ENCODE measurements around the gene LILRB4. TPM values are rescaled to one million over a fixed set of nuclear protein-coding genes. Genes with fewer than 3 reads are reported as not detected.
"Not testable (repeated sequence)": the region's sequence is repeated elsewhere in the genome, so short reads cannot be mapped to it uniquely, and the experiment has no call there.

The LILRB4 gene
- total RNA-seq, 2 experiments from 2014 or later = 0.82 to 3.0 TPM

GRCh38 chr19:54626757-54627156, 36.0 kb upstream of the LILRB4 start:
- Histone ChIP-seq H3K9me2 (ENCODE audit: insufficient read depth, low read length) (no peaks in the 10 kb centered on the region), H4K20me1 (ENCODE audit: insufficient read depth, low read length) (no peaks in the 10 kb centered on the region), H3K9me3 (ENCODE audit: low read length) (no peaks in the 10 kb centered on the region), H3K79me2 (ENCODE audit: insufficient read depth, low read depth, low read length) (no peaks in the 10 kb centered on the region), H3K4me2 (ENCODE audit: low read length) (no peak overlapping the region), H3K4me3 (ENCODE audit: low read depth, low read length, poor library complexity, severe bottlenecking) (no peak overlapping the region), H3K4me1 (ENCODE audit: insufficient read depth, low read length, poor library complexity, severe bottlenecking) (no peaks in the 10 kb centered on the region), H2AFZ (ENCODE audit: low read length) (no peak overlapping the region), H3K27ac (ENCODE audit: low read depth, low read length, poor library complexity, severe bottlenecking) (no peak overlapping the region), H3K36me3 (ENCODE audit: insufficient read depth, low read length) (no peaks in the 10 kb centered on the region)
- no peak for DNase-seq (ENCODE audit: low spot score)
- ChIA-PET CTCF (ENCODE audit: unreplicated experiment) (no interaction called here), POLR2A (interaction anchor here (1.1 kb wide), 1 partner anchor 33 kb away, joined by 12 read pairs; no protein-coding TSS in a partner anchor)
- BruUV-seq (replicated peaks) = no TSS peak
- TF ChIP-seq CTCF (conservative IDR thresholded peaks at IDR 0.05; ENCODE audit: low read length) (no peak), EZH2phosphoT487 (IDR thresholded peaks at IDR 0.05; ENCODE audit: borderline replicate concordance, low read depth, low read length) (no peak)
- intact Hi-C loops (cut with micrococcal nuclease; ENCODE audit: unreplicated experiment) = no loop called here

GRCh38 chr19:54627912-54628311, 34.9 kb upstream of the LILRB4 start:
- H3K4me3 ChIP-seq (ENCODE audit: low read depth, low read length, poor library complexity, severe bottlenecking); H2AFZ ChIP-seq (ENCODE audit: low read length); H3K27ac ChIP-seq (ENCODE audit: low read depth, low read length, poor library complexity, severe bottlenecking); H3K4me2 ChIP-seq (ENCODE audit: low read length); H3K36me3 ChIP-seq (ENCODE audit: insufficient read depth, low read length); BruUV-seq (replicated peaks); H3K9me3 ChIP-seq (ENCODE audit: low read length); H3K9me2 ChIP-seq (ENCODE audit: insufficient read depth, low read length); intact Hi-C loops (cut with micrococcal nuclease; ENCODE audit: unreplicated experiment); DNase-seq (ENCODE audit: low spot score); CTCF ChIA-PET (ENCODE audit: unreplicated experiment); H4K20me1 ChIP-seq (ENCODE audit: insufficient read depth, low read length); H3K4me1 ChIP-seq (ENCODE audit: insufficient read depth, low read length, poor library complexity, severe bottlenecking); H3K79me2 ChIP-seq (ENCODE audit: insufficient read depth, low read depth, low read length); POLR2A ChIA-PET: not testable (repeated sequence)

DNA sequence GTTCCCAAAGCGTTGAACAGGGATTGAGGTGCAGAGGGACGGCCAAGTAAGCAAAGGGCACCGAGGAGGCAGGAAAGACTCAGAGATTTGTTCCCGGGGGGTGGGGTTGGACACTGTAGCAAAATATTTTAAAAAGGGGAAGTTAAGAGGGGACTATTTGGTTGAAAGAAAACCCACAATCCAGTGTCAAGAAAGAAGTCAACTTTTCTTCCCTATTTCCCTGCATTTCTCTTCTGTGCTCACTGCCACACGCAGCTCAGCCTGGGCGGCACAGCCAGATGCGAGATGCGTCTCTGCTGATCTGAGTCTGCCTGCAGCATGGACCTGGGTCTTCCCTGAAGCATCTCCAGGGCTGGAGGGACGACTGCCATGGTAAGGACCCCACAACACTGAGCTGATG, 32.5 kb upstream of the LILRB4 start, which contains the start of gene LILRB1:
Gene LILRB1, plus strand, starts transcription at position 223 of the 400 bp plus-strand sequence. CDS start 590 bp downstream, outside the sequence.
- H3K79me2 ChIP-seq (ENCODE audit: insufficient read depth, low read depth, low read length); BruUV-seq (replicated peaks); CTCF ChIA-PET (ENCODE audit: unreplicated experiment); H4K20me1 ChIP-seq (ENCODE audit: insufficient read depth, low read length); H3K4me2 ChIP-seq (ENCODE audit: low read length); H3K4me1 ChIP-seq (ENCODE audit: insufficient read depth, low read length, poor library complexity, severe bottlenecking); H3K4me3 ChIP-seq (ENCODE audit: low read depth, low read length, poor library complexity, severe bottlenecking); DNase-seq (ENCODE audit: low spot score); H3K36me3 ChIP-seq (ENCODE audit: insufficient read depth, low read length); H3K9me2 ChIP-seq (ENCODE audit: insufficient read depth, low read length); H3K27ac ChIP-seq (ENCODE audit: low read depth, low read length, poor library complexity, severe bottlenecking); H2AFZ ChIP-seq (ENCODE audit: low read length); H3K9me3 ChIP-seq (ENCODE audit: low read length); POLR2A ChIA-PET: not testable (repeated sequence)
- intact Hi-C loops (cut with micrococcal nuclease; ENCODE audit: unreplicated experiment) = loop anchor here (10.0 kb wide), 1 partner anchor 335 kb away; no protein-coding TSS in a partner anchor

DNA sequence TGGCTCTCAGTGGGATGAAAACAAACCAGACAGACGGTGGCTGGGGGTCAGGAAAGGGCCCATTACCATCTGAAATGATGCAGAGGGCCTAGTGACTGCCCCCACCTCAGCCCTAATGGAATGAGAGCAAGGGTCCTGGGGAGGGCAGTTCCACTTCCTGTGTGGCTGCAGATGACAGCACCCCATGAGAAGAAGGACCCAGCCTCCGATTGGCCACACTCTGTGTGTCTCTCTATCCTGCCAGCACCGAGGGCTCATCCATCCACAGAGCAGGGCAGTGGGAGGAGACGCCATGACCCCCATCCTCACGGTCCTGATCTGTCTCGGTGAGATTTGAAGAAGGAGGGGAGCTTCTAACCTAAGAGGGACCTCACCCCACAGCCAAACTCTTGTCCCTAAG, 32.0 kb upstream of the LILRB4 start:
- Histone ChIP-seq H4K20me1 (ENCODE audit: insufficient read depth, low read length) (no peaks in the 10 kb centered on the region), H3K4me2 (ENCODE audit: low read length) (no peak overlapping the region), H3K36me3 (ENCODE audit: insufficient read depth, low read length) (no peaks in the 10 kb centered on the region), H3K9me2 (ENCODE audit: insufficient read depth, low read length) (no peaks in the 10 kb centered on the region), H3K27ac (ENCODE audit: low read depth, low read length, poor library complexity, severe bottlenecking) (no peak overlapping the region), H3K79me2 (ENCODE audit: insufficient read depth, low read depth, low read length) (no peaks in the 10 kb centered on the region), H3K9me3 (ENCODE audit: low read length) (no peaks in the 10 kb centered on the region), H3K4me3 (ENCODE audit: low read depth, low read length, poor library complexity, severe bottlenecking) (no peak overlapping the region), H3K4me1 (ENCODE audit: insufficient read depth, low read length, poor library complexity, severe bottlenecking) (no peaks in the 10 kb centered on the region), H2AFZ (ENCODE audit: low read length) (no peak overlapping the region)
- TF ChIP-seq EZH2phosphoT487 (IDR thresholded peaks at IDR 0.05; ENCODE audit: borderline replicate concordance, low read depth, low read length) = no peak
- TF ChIP-seq CTCF (conservative IDR thresholded peaks at IDR 0.05; ENCODE audit: low read length) = no peak
- intact Hi-C loops (cut with micrococcal nuclease; ENCODE audit: unreplicated experiment) = loop anchor here (10.0 kb wide), 1 partner anchor 336 kb away; no protein-coding TSS in a partner anchor
- CTCF ChIA-PET (ENCODE audit: unreplicated experiment) = no interaction called here
- POLR2A ChIA-PET = no interaction called here
- no TSS peak for BruUV-seq (replicated peaks)
- no peak for DNase-seq (ENCODE audit: low spot score)

- BruUV-seq (replicated peaks); H3K4me3 ChIP-seq (ENCODE audit: low read depth, low read length, poor library complexity, severe bottlenecking); H3K36me3 ChIP-seq (ENCODE audit: insufficient read depth, low read length); DNase-seq (ENCODE audit: low spot score); POLR2A ChIA-PET; H3K27ac ChIP-seq (ENCODE audit: low read depth, low read length, poor library complexity, severe bottlenecking); H3K4me1 ChIP-seq (ENCODE audit: insufficient read depth, low read length, poor library complexity, severe bottlenecking); H3K9me3 ChIP-seq (ENCODE audit: low read length); H4K20me1 ChIP-seq (ENCODE audit: insufficient read depth, low read length); H3K79me2 ChIP-seq (ENCODE audit: insufficient read depth, low read depth, low read length); H3K4me2 ChIP-seq (ENCODE audit: low read length); H2AFZ ChIP-seq (ENCODE audit: low read length); CTCF ChIA-PET (ENCODE audit: unreplicated experiment); H3K9me2 ChIP-seq (ENCODE audit: insufficient read depth, low read length): not testable (repeated sequence)
- intact Hi-C loops (cut with micrococcal nuclease; ENCODE audit: unreplicated experiment) = loop anchor here (10.0 kb wide), 1 partner anchor 337 kb away; no protein-coding TSS in a partner anchor
Observed at GRCh38 chr19:54631489-54632337, 31.1 kb upstream of the LILRB4 start.
